ENCODE measurements around the gene BTBD9.

- TF ChIP-seq, protein P1, sequence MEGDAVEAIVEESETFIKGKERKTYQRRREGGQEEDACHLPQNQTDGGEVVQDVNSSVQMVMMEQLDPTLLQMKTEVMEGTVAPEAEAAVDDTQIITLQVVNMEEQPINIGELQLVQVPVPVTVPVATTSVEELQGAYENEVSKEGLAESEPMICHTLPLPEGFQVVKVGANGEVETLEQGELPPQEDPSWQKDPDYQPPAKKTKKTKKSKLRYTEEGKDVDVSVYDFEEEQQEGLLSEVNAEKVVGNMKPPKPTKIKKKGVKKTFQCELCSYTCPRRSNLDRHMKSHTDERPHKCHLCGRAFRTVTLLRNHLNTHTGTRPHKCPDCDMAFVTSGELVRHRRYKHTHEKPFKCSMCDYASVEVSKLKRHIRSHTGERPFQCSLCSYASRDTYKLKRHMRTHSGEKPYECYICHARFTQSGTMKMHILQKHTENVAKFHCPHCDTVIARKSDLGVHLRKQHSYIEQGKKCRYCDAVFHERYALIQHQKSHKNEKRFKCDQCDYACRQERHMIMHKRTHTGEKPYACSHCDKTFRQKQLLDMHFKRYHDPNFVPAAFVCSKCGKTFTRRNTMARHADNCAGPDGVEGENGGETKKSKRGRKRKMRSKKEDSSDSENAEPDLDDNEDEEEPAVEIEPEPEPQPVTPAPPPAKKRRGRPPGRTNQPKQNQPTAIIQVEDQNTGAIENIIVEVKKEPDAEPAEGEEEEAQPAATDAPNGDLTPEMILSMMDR (IDR thresholded peaks at IDR 0.05): no peak
- TF ChIP-seq POLR2A (IDR thresholded peaks at IDR 0.05): no peak
Observed at GRCh38 chr6:38504996-38505395, 134.7 kb downstream of the BTBD9 start.

Measured in transverse colon (tissue), 3 donors.